PC-9 (cell line): ENCODE data around the gene SLCO1B3. TPM values are rescaled to one million over a fixed set of nuclear protein-coding genes. Genes with fewer than 3 reads are reported as not detected.

Experiments
- BruUV-seq: library from RNA; stranded (reverse); fragments of 400-500 nt; replicated peaks from 2 replicates; lab custom pipeline; 2021; lab: Mats Ljungman, UMichigan
- CTCF ChIA-PET: fragments of 300-600 bp; sonication (Branson Sonifier 250); formaldehyde crosslinking; loops from one replicate; lab custom pipeline; 2022; ENCODE audit warnings: antibody characterized with exemption; lab: Charles Lee
- POLR2A ChIA-PET: fragments of 300-600 bp; sonication (Branson Sonifier 250); formaldehyde crosslinking; loops from one replicate; lab custom pipeline; 2022; ENCODE audit warnings: antibody characterized with exemption; ENCODE audit not compliant: unreplicated experiment; lab: Charles Lee
- DNase-seq, 2 experiments: peaks; one replicate each; pipeline versions ENCODE4 v3.0.0 to v3.0.0-alpha.2; 2015 to 2022; ENCODE audit warnings: mixed read lengths in 1 of 2
- H2AFZ ChIP-seq: fragments of 200-600 bp; sonication (generic); 2 replicates; pipeline ENCODE4 v1.8.1; 2017; ENCODE audit warnings: antibody characterized with exemption
- H3F3A ChIP-seq: fragments of 200-600 bp; sonication (generic); 2 replicates; pipeline ENCODE4 v1.8.1; 2017; ENCODE audit warnings: antibody characterized with exemption, mild to moderate bottlenecking, low read depth; ENCODE audit not compliant: insufficient read depth
- H3K27ac ChIP-seq: fragments of 200-600 bp; sonication (generic); 2 replicates; pipeline ENCODE4 v1.6.1; 2016; ENCODE audit warnings: mixed run types
- H3K27me3 ChIP-seq: fragments of 200-600 bp; sonication (generic); 2 replicates; pipeline ENCODE4 v1.6.1; 2016; ENCODE audit warnings: low read depth, mixed run types; ENCODE audit not compliant: insufficient read depth
- H3K36me3 ChIP-seq: fragments of 200-600 bp; sonication (generic); 2 replicates; pipeline ENCODE4 v1.6.1; 2016; ENCODE audit warnings: low read depth, mixed run types
- H3K4me1 ChIP-seq: fragments of 200-600 bp; sonication (generic); replicated peaks from 2 replicates; pipeline ENCODE4 v1.6.1; 2016; ENCODE audit warnings: mixed run types; ENCODE audit not compliant: insufficient read depth
- H3K4me2 ChIP-seq: fragments of 200-600 bp; sonication (generic); 2 replicates; pipeline ENCODE4 v1.6.1; 2017; ENCODE audit warnings: mixed run types
- H3K4me3 ChIP-seq: fragments of 200-600 bp; sonication (generic); 2 replicates; pipeline ENCODE4 v1.6.1; 2016; ENCODE audit warnings: mixed run types
- H3K79me2 ChIP-seq: fragments of 200-600 bp; sonication (generic); 2 replicates; pipeline ENCODE4 v1.6.1; 2017; ENCODE audit warnings: low read depth, mixed run types
- H3K9me2 ChIP-seq: fragments of 200-600 bp; sonication (generic); 2 replicates; pipeline ENCODE4 v1.8.1; 2017; ENCODE audit warnings: mild to moderate bottlenecking; ENCODE audit not compliant: insufficient read depth
- H3K9me3 ChIP-seq: fragments of 200-600 bp; sonication (generic); 2 replicates; pipeline ENCODE4 v1.8.1; 2016; ENCODE audit warnings: low read depth; ENCODE audit not compliant: insufficient read depth
- H4K20me1 ChIP-seq: fragments of 200-600 bp; sonication (generic); 2 replicates; pipeline ENCODE4 v1.8.1; 2017; ENCODE audit not compliant: insufficient read depth
- EZH2 ChIP-seq: fragments of 200-600 bp; sonication (generic); IDR thresholded peaks from 2 replicates; pipeline ENCODE4 v1.8.0; 2017; ENCODE audit warnings: antibody characterized with exemption, low read depth
- intact Hi-C: fragments of 100-400 bp; cut with micrococcal nuclease; formaldehyde crosslinking; loops from one replicate; pipeline ENCODE4 v1.10.0; 2022; ENCODE audit not compliant: unreplicated experiment
- total RNA-seq: library from RNA; stranded (reverse); gene quantifications from 2 replicates; pipeline ENCODE4 v1.2.3, GENCODE V29; 2021
- TF ChIP-seq, protein P1 (sequence below): fragments of 200-600 bp; sonication (generic); conservative IDR thresholded peaks from 2 replicates; pipeline ENCODE4 v1.6.1; 2017; ENCODE audit warnings: mixed run types, antibody characterized with exemption, mild to moderate bottlenecking, moderate library complexity

The SLCO1B3 gene
- total RNA-seq, 1 experiment from 2014 or later, result 37.5 TPM

DNA sequence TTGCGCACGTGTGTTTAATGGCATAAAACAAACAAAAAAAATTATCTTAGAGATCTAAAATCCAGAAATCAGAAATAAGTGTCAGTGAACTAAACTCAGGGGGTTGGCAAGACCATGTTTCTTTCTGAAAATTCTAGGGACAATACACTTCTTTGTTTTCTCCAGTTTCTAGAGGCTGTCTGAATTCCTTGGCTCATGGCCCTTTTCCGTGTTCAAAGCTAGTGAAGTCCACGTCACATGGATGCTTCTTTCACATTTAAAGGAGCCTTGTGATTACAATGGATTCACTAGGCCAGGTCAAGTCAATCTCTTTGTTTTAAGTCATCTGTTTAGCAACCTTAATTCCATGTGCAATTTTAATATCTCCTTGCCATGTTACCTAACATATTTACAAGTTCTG is 22.4 kb downstream of the SLCO1B3 start:
- no TSS peak for BruUV-seq
- no peak for DNase-seq
- H3F3A ChIP-seq, result peaks cover 10% of the 10 kb centered on the region; the same call in 1 of the 2 replicates
- CTCF ChIA-PET, result interaction anchor here (0.6 kb wide), 1 partner anchor 12 kb away, joined by 5 read pairs; no protein-coding TSS in a partner anchor
- POLR2A ChIA-PET, result interaction anchor here (0.6 kb wide), 1 partner anchor 233 kb away, joined by 3 read pairs; no protein-coding TSS in a partner anchor
- no peaks in the 10 kb centered on the region for H3K27me3 ChIP-seq
- H3K36me3 ChIP-seq, result no peaks in the 10 kb centered on the region
- H3K9me2 ChIP-seq, result no peaks in the 10 kb centered on the region
- H3K4me2 ChIP-seq, result no peak overlapping the region
- H3K4me1 ChIP-seq, result peaks cover 11% of the 10 kb centered on the region
- H3K27ac ChIP-seq, result no peak overlapping the region
- H4K20me1 ChIP-seq, result no peaks in the 10 kb centered on the region
- no peak overlapping the region for H3K4me3 ChIP-seq
- intact Hi-C loops, result no loop called here
- H3K79me2 ChIP-seq, result no peaks in the 10 kb centered on the region
- H2AFZ ChIP-seq, result no peak overlapping the region
- no peak for TF ChIP-seq EZH2
- TF ChIP-seq, protein P1, sequence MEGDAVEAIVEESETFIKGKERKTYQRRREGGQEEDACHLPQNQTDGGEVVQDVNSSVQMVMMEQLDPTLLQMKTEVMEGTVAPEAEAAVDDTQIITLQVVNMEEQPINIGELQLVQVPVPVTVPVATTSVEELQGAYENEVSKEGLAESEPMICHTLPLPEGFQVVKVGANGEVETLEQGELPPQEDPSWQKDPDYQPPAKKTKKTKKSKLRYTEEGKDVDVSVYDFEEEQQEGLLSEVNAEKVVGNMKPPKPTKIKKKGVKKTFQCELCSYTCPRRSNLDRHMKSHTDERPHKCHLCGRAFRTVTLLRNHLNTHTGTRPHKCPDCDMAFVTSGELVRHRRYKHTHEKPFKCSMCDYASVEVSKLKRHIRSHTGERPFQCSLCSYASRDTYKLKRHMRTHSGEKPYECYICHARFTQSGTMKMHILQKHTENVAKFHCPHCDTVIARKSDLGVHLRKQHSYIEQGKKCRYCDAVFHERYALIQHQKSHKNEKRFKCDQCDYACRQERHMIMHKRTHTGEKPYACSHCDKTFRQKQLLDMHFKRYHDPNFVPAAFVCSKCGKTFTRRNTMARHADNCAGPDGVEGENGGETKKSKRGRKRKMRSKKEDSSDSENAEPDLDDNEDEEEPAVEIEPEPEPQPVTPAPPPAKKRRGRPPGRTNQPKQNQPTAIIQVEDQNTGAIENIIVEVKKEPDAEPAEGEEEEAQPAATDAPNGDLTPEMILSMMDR, result no peak
- H3K9me3 ChIP-seq, result no peaks in the 10 kb centered on the region

DNA sequence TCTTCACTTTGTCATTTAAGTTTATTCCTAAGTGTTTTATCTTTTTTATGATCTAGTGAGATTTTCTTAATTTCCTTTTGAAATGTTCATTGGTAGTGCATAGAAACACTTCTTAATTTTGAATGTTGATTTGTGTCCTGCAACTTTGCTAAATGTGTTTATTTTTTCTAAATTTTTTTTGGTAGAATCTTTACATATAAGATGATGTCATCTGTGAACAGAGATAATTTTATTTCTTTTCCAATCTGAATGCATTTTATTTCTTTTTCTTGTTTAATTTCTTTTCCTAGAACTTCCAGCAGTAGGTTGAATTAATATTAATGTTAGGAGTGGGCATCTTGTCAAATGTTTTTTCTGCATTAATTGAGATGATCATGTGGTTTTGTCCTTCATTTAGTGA is 42.1 kb downstream of the SLCO1B3 start:
- ChIA-PET CTCF (no interaction called here), POLR2A (no interaction called here)
- no peak overlapping the region for H2AFZ ChIP-seq
- DNase-seq, result no peak
- intact Hi-C loops, result no loop called here
- no peaks in the 10 kb centered on the region for H3K4me1 ChIP-seq
- H3K4me3 ChIP-seq, result no peak overlapping the region
- 0 out of 2 replicates have a peak, but pooled peaks cover 6% of the 10 kb centered on the region for H3K9me3 ChIP-seq
- H3K9me2 ChIP-seq, result no peaks in the 10 kb centered on the region
- no peak for TF ChIP-seq EZH2
- H3K4me2 ChIP-seq, result no peak overlapping the region
- no peaks in the 10 kb centered on the region for H3K36me3 ChIP-seq
- H3F3A ChIP-seq, result no peaks in the 10 kb centered on the region
- no peak overlapping the region for H3K27ac ChIP-seq
- H4K20me1 ChIP-seq, result no peaks in the 10 kb centered on the region
- H3K79me2 ChIP-seq, result no peaks in the 10 kb centered on the region
- H3K27me3 ChIP-seq, result no peaks in the 10 kb centered on the region
- no TSS peak for BruUV-seq

DNA sequence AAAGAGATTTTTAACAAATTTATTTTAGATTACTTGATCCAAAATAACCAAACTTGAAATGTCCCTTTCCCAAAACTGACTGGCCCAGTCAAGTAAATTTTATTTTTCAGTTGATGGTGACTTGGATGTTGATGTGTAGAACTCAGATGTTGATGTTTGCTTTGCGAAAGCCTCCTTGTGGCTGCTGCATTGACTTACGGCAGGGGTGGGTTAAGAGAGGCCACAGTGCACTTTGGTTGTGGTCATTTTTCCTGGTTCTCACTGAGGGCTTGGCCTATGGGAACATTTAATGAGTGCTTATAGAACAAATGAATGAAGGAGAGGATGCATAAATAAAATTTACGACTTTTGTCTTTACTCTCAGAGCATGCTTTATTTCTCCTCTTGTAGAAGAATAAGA is 52.6 kb downstream of the SLCO1B3 start:
- Histone ChIP-seq H2AFZ (no peak overlapping the region), H3K27ac (no peak overlapping the region), H4K20me1 (no peaks in the 10 kb centered on the region), H3F3A (no peaks in the 10 kb centered on the region), H3K9me3 (no peaks in the 10 kb centered on the region), H3K4me2 (no peak overlapping the region), H3K9me2 (no peaks in the 10 kb centered on the region; the same call in 1 of the 2 replicates), H3K4me1 (no peaks in the 10 kb centered on the region), H3K4me3 (no peak overlapping the region), H3K79me2 (no peaks in the 10 kb centered on the region), H3K36me3 (no peaks in the 10 kb centered on the region), H3K27me3 (no peaks in the 10 kb centered on the region)
- no peak for DNase-seq
- POLR2A ChIA-PET, result no interaction called here
- CTCF ChIA-PET, result no interaction called here
- intact Hi-C loops, result no loop called here
- no TSS peak for BruUV-seq
- TF ChIP-seq EZH2, result no peak
- TF ChIP-seq, protein P1, result no peak

DNA sequence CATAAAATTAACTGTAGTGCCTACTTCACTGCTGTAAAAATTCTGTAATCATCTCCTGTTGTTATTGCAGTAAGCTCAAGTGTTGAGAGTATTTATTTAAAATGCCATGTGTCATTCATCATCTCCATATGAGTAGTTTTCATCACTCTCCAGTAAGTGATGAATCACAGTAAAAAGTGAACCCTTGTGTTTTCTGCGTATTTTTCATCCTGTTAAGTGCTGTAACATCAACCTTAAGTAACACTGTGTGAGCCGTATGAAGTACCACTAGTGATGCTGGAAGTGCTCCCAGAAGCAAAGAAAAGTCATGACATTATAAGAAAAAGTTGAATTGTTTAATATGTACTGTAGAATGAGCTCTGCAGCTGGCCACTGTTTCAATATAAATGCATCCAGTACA is 55.4 kb downstream of the SLCO1B3 start:
- DNase-seq, result no peak
- Histone ChIP-seq H3K4me2 (no peak overlapping the region), H3K4me3 (no peak overlapping the region), H3K27me3 (no peaks in the 10 kb centered on the region), H3F3A (no peaks in the 10 kb centered on the region), H3K27ac (no peak overlapping the region), H2AFZ (no peak overlapping the region), H3K79me2 (no peaks in the 10 kb centered on the region), H4K20me1 (no peaks in the 10 kb centered on the region), H3K9me2 (no peaks in the 10 kb centered on the region; the same call in 1 of the 2 replicates), H3K36me3 (no peaks in the 10 kb centered on the region), H3K9me3 (no peaks in the 10 kb centered on the region), H3K4me1 (no peaks in the 10 kb centered on the region)
- no TSS peak for BruUV-seq
- ChIA-PET CTCF (no interaction called here), POLR2A (no interaction called here)
- TF ChIP-seq EZH2, result no peak
- TF ChIP-seq, protein P1, result no peak
- intact Hi-C loops, result no loop called here
